A673 (cell line): ENCODE data around the gene RELN.

Experiments
- CTCF ChIP-seq: fragments of 300-800, 200-600 bp; sonication (generic); conservative IDR thresholded peaks from 2 replicates; pipeline ENCODE4 v1.5.1; 2017; ENCODE audit warnings: low read depth, mild to moderate bottlenecking, antibody characterized with exemption, low read length, moderate library complexity, mixed read lengths
- EZH2 ChIP-seq: fragments of 200-600 bp; sonication (generic); IDR thresholded peaks from 2 replicates; pipeline ENCODE4 v1.6.1; 2017; ENCODE audit warnings: borderline replicate concordance, low read depth, mild to moderate bottlenecking, mixed read lengths, antibody characterized with exemption, low read length; ENCODE audit not compliant: poor library complexity, severe bottlenecking

GRCh38 chr7:103702454-103702853 is 287.0 kb downstream of the RELN start:
- TF ChIP-seq CTCF (no peak), EZH2 (no peak)
